Natural killer cell treated with Interleukin-12 subunit alpha and Interleukin-12 subunit beta and Interleukin-15 and Interleukin-18, amount 100 ng/mL, for 72 hours (primary cell): ENCODE data around the gene CD99L2. TPM values are rescaled to one million over a fixed set of nuclear protein-coding genes. Genes with fewer than 3 reads are reported as not detected.
A peak's percentile ranks its signal among the peaks of the same experiment; 100 is the strongest.
"Not testable (repeated sequence)": the region's sequence is repeated elsewhere in the genome, so short reads cannot be mapped to it uniquely, and the experiment has no call there.

Experiments used
- ATAC-seq, 2 donors: fragments of 150-1000 bp; cut with Tn5 transposase in 1 of 2; sonication (Bioruptor Pico), chemical (Tn5 transposase) in 1 of 2; 2 replicates each; pipeline ENCODE4 v1.10.0; 2021
- DNase-seq: peaks from one replicate; pipeline ENCODE4 v3.0.0; 2022; ENCODE audit warnings: low spot score
- H3K27ac Mint-ChIP-seq, 2 donors: 1 replicate in 1 of 2; 2 replicates in 1 of 2; pipeline ENCODE4 v1.8.0; 2022; ENCODE audit warnings: mixed read lengths in 2 of 2, mild to moderate bottlenecking in 1 of 2, moderate library complexity in 1 of 2
- H3K27me3 Mint-ChIP-seq, 2 donors: 1 replicate in 1 of 2; 2 replicates in 1 of 2; pipeline ENCODE4 v1.8.0; 2022; ENCODE audit warnings: mixed read lengths in 2 of 2
- H3K36me3 Mint-ChIP-seq: one replicate; pipeline ENCODE4 v1.8.0; 2022; ENCODE audit warnings: mixed read lengths
- H3K4me1 Mint-ChIP-seq, 2 donors: 1 replicate in 1 of 2; 2 replicates in 1 of 2; pipeline ENCODE4 v1.8.0; 2022; ENCODE audit warnings: low read depth in 2 of 2, mixed read lengths in 2 of 2, mild to moderate bottlenecking in 1 of 2
- H3K4me3 Mint-ChIP-seq: one replicate; pipeline ENCODE4 v1.8.0; 2022; ENCODE audit warnings: mixed read lengths
- H3K9me3 Mint-ChIP-seq: 2 replicates; pipeline ENCODE4 v1.8.0; 2022; ENCODE audit warnings: mixed read lengths
- total RNA-seq, 2 donors: library from RNA; stranded (reverse); gene quantifications; one replicate each; pipeline ENCODE4 v1.2.3, GENCODE V29; 2022

Gene CD99L2
- total RNA-seq, 2 donors from 2014 or later: 23.8 to 25.7 TPM

GRCh38 chrX:150907474-150907873 lies 9.0 kb upstream of the CD99L2 start:
- ATAC-seq (no peak), DNase-seq (no peak)
- no peaks in the 10 kb centered on the region for H3K9me3 Mint-ChIP-seq
- no peaks in the 10 kb centered on the region for H3K4me1 Mint-ChIP-seq
- H3K27ac Mint-ChIP-seq: no peak overlapping the region
- peaks cover 5 to 26% of the 10 kb centered on the region in 2 donors for H3K27me3 Mint-ChIP-seq
- H3K36me3 Mint-ChIP-seq: no peaks in the 10 kb centered on the region
- H3K4me3 Mint-ChIP-seq: no peak overlapping the region

- H3K9me3 Mint-ChIP-seq: no peaks in the 10 kb centered on the region
- H3K4me3 Mint-ChIP-seq: no peak overlapping the region
- H3K36me3 Mint-ChIP-seq: no peaks in the 10 kb centered on the region
- no peak overlapping the region for H3K27ac Mint-ChIP-seq
- H3K27me3 Mint-ChIP-seq: peaks cover 5 to 21% of the 10 kb centered on the region in 2 donors
- DNase-seq (no peak), ATAC-seq (no peak)
- H3K4me1 Mint-ChIP-seq: no peaks in the 10 kb centered on the region
These were observed 8.2 kb upstream of the CD99L2 start for GRCh38 chrX:150906694-150907093.

GRCh38 chrX:150905293-150905692 lies 6.8 kb upstream of the CD99L2 start:
- peaks cover 5 to 29% of the 10 kb centered on the region in 2 donors for H3K27me3 Mint-ChIP-seq
- no peak overlapping the region for H3K4me3 Mint-ChIP-seq
- H3K27ac Mint-ChIP-seq: no peak overlapping the region
- no peaks in the 10 kb centered on the region for H3K4me1 Mint-ChIP-seq
- no peaks in the 10 kb centered on the region for H3K9me3 Mint-ChIP-seq
- ATAC-seq (no peak), DNase-seq (no peak)
- H3K36me3 Mint-ChIP-seq: no peaks in the 10 kb centered on the region

GRCh38 chrX:150903110-150903508 lies 4.6 kb upstream of the CD99L2 start:
- peaks cover 5 to 29% of the 10 kb centered on the region in 2 donors for H3K27me3 Mint-ChIP-seq
- no peaks in the 10 kb centered on the region for H3K36me3 Mint-ChIP-seq
- ATAC-seq (no peak), DNase-seq (no peak)
- H3K4me3 Mint-ChIP-seq: no peak overlapping the region
- no peaks in the 10 kb centered on the region for H3K4me1 Mint-ChIP-seq
- no peak overlapping the region for H3K27ac Mint-ChIP-seq
- H3K9me3 Mint-ChIP-seq: no peaks in the 10 kb centered on the region

GRCh38 chrX:150902434-150903109 lies 4.1 kb upstream of the CD99L2 start:
- ATAC-seq: no peak
- Mint-ChIP-seq H3K36me3 (no peaks in the 10 kb centered on the region), H3K27ac (no peak overlapping the region), H3K9me3 (no peaks in the 10 kb centered on the region), H3K4me1 (peaks cover 0 to under 1% of the 10 kb centered on the region in 2 donors), H3K4me3 (no peak overlapping the region), H3K27me3 (peaks cover 5 to 29% of the 10 kb centered on the region in 2 donors)
- DNase-seq: no peak

GRCh38 chrX:150899191-150899757 lies 806 bp upstream of the CD99L2 start:
- peak in 1 of 2 donors; percentile 41 for ATAC-seq
- H3K27ac Mint-ChIP-seq: peak overlapping the region; percentile 36 to 51
- peaks cover 0 to 16% of the 10 kb centered on the region in 2 donors for H3K27me3 Mint-ChIP-seq
- peak; percentile 61 for DNase-seq
- no peaks in the 10 kb centered on the region for H3K9me3 Mint-ChIP-seq
- H3K4me1 Mint-ChIP-seq: peaks cover 3 to 9% of the 10 kb centered on the region in 2 donors
- H3K4me3 Mint-ChIP-seq: peak overlapping the region; percentile 82
- no peaks in the 10 kb centered on the region for H3K36me3 Mint-ChIP-seq

- H3K36me3 Mint-ChIP-seq: no peaks in the 10 kb centered on the region
- H3K27me3 Mint-ChIP-seq: peaks cover 0 to 8% of the 10 kb centered on the region in 2 donors
- ATAC-seq (no peak), DNase-seq (no peak)
- no peaks in the 10 kb centered on the region for H3K9me3 Mint-ChIP-seq
- peaks cover 3 to 9% of the 10 kb centered on the region in 2 donors for H3K4me1 Mint-ChIP-seq
- peak overlapping the region; percentile 67 for H3K4me3 Mint-ChIP-seq
- H3K27ac Mint-ChIP-seq: no peak overlapping the region
These were observed 797 bp downstream of the CD99L2 start for GRCh38 chrX:150897421-150898320.

GRCh38 chrX:150896632-150897031 lies 1.8 kb downstream of the CD99L2 start:
- H3K9me3 Mint-ChIP-seq: no peaks in the 10 kb centered on the region
- H3K27ac Mint-ChIP-seq: no peak overlapping the region
- DNase-seq: no peak
- H3K4me1 Mint-ChIP-seq: peaks cover 3 to 9% of the 10 kb centered on the region in 2 donors
- H3K36me3 Mint-ChIP-seq: no peaks in the 10 kb centered on the region
- H3K4me3 Mint-ChIP-seq: peak overlapping the region; percentile 67
- ATAC-seq: no peak
- peaks cover 0 to 7% of the 10 kb centered on the region in 2 donors for H3K27me3 Mint-ChIP-seq

- Mint-ChIP-seq H3K9me3 (no peaks in the 10 kb centered on the region), H3K27ac (no peak overlapping the region), H3K4me1 (peaks cover 3 to 9% of the 10 kb centered on the region in 2 donors), H3K36me3 (no peaks in the 10 kb centered on the region), H3K27me3 (no peaks in the 10 kb centered on the region), H3K4me3 (no peak overlapping the region)
- DNase-seq (no peak), ATAC-seq (no peak)
These were observed 4.5 kb downstream of the CD99L2 start for GRCh38 chrX:150893936-150894335.

- DNase-seq (no peak), ATAC-seq (no peak)
- H3K4me3 Mint-ChIP-seq: no peak overlapping the region
- H3K36me3 Mint-ChIP-seq: no peaks in the 10 kb centered on the region
- H3K9me3 Mint-ChIP-seq: no peaks in the 10 kb centered on the region
- H3K4me1 Mint-ChIP-seq: no peaks in the 10 kb centered on the region
- no peaks in the 10 kb centered on the region for H3K27me3 Mint-ChIP-seq
- H3K27ac Mint-ChIP-seq: no peak overlapping the region
These were observed 9.3 kb downstream of the CD99L2 start for GRCh38 chrX:150889131-150889530.

- H3K4me3 Mint-ChIP-seq: no peak overlapping the region
- no peaks in the 10 kb centered on the region for H3K27me3 Mint-ChIP-seq
- peaks cover 0 to 3% of the 10 kb centered on the region in 2 donors for H3K4me1 Mint-ChIP-seq
- no peaks in the 10 kb centered on the region for H3K9me3 Mint-ChIP-seq
- H3K27ac Mint-ChIP-seq: no peak overlapping the region
- no peaks in the 10 kb centered on the region for H3K36me3 Mint-ChIP-seq
- ATAC-seq (no peak), DNase-seq (no peak)
These were observed 10.5 kb downstream of the CD99L2 start for GRCh38 chrX:150887906-150888465.

GRCh38 chrX:150887268-150887667 lies 11.2 kb downstream of the CD99L2 start:
- DNase-seq, H3K4me3 Mint-ChIP-seq: not testable (repeated sequence)

GRCh38 chrX:150886381-150886780 lies 12.1 kb downstream of the CD99L2 start:
- no peak for ATAC-seq
- Mint-ChIP-seq H3K36me3 (no peaks in the 10 kb centered on the region), H3K27me3 (no peaks in the 10 kb centered on the region), H3K4me1 (peaks cover under 1 to 4% of the 10 kb centered on the region in 2 donors), H3K27ac (no peak overlapping the region), H3K4me3 (no peak overlapping the region), H3K9me3 (no peaks in the 10 kb centered on the region)
- DNase-seq: no peak

More at GRCh38 chrX:150887268-150887667, 11.2 kb downstream of the CD99L2 start:
- H3K9me3 Mint-ChIP-seq, H3K4me1 Mint-ChIP-seq, H3K27me3 Mint-ChIP-seq, H3K36me3 Mint-ChIP-seq, H3K27ac Mint-ChIP-seq, ATAC-seq: not testable (repeated sequence)
